ENCODE results near the gene ROR1.

The ROR1 gene

GRCh38 chr1:63773815-63774616, at the start of gene ROR1:
TSS of gene ROR1 (plus strand) at chr1:63774017.
- no peak for DNase-seq (ENCODE audit: low read depth, low spot score)

GRCh38 chr1:63724375-63724899, 49.4 kb upstream of the ROR1 start:
- no peak for DNase-seq (ENCODE audit: low read depth, low spot score)

GRCh38 chr1:63728611-63729226, 45.1 kb upstream of the ROR1 start:
- DNase-seq (ENCODE audit: low read depth, low spot score): no peak

GRCh38 chr1:63729227-63729620, 44.6 kb upstream of the ROR1 start:
- DNase-seq (ENCODE audit: low read depth, low spot score): no peak

- DNase-seq (ENCODE audit: low read depth, low spot score): no peak
Observed at GRCh38 chr1:63730211-63730610, 43.6 kb upstream of the ROR1 start.

- DNase-seq (ENCODE audit: low read depth, low spot score): peak; percentile 84
Observed at GRCh38 chr1:63731117-63732043, 42.4 kb upstream of the ROR1 start.

GRCh38 chr1:63732666-63733065, 41.2 kb upstream of the ROR1 start:
- DNase-seq (ENCODE audit: low read depth, low spot score): no peak

- no peak for DNase-seq (ENCODE audit: low read depth, low spot score)
Observed at GRCh38 chr1:63738772-63739171, 35.0 kb upstream of the ROR1 start.

GRCh38 chr1:63739452-63739851, 34.4 kb upstream of the ROR1 start:
- no peak for DNase-seq (ENCODE audit: low read depth, low spot score)

- no peak for DNase-seq (ENCODE audit: low read depth, low spot score)
Observed at GRCh38 chr1:63740432-63740831, 33.4 kb upstream of the ROR1 start.

GRCh38 chr1:63742526-63742925, 31.3 kb upstream of the ROR1 start:
- DNase-seq (ENCODE audit: low read depth, low spot score): no peak

- DNase-seq (ENCODE audit: low read depth, low spot score): no peak
Observed at GRCh38 chr1:63743781-63744180, 30.0 kb upstream of the ROR1 start.

- no peak for DNase-seq (ENCODE audit: low read depth, low spot score)
Observed at GRCh38 chr1:63746129-63746864, 27.5 kb upstream of the ROR1 start.

- DNase-seq (ENCODE audit: low read depth, low spot score): no peak
Observed at GRCh38 chr1:63747445-63747844, 26.4 kb upstream of the ROR1 start.

- no peak for DNase-seq (ENCODE audit: low read depth, low spot score)
Observed at GRCh38 chr1:63748046-63748580, 25.7 kb upstream of the ROR1 start.

- no peak for DNase-seq (ENCODE audit: low read depth, low spot score)
Observed at GRCh38 chr1:63748641-63749040, 25.2 kb upstream of the ROR1 start.

GRCh38 chr1:63750721-63751120, 23.1 kb upstream of the ROR1 start:
- DNase-seq (ENCODE audit: low read depth, low spot score): no peak

GRCh38 chr1:63752176-63752575, 21.6 kb upstream of the ROR1 start:
- no peak for DNase-seq (ENCODE audit: low read depth, low spot score)

- DNase-seq (ENCODE audit: low read depth, low spot score): no peak
Observed at GRCh38 chr1:63753591-63753990, 20.2 kb upstream of the ROR1 start.

- DNase-seq (ENCODE audit: low read depth, low spot score): no peak
Observed at GRCh38 chr1:63756839-63757238, 17.0 kb upstream of the ROR1 start.

- no peak for DNase-seq (ENCODE audit: low read depth, low spot score)
Observed at GRCh38 chr1:63757334-63757733, 16.5 kb upstream of the ROR1 start.
